Stimulated activated CD4-positive, alpha-beta T cell treated with anti-CD3 and anti-CD28 coated beads, Interleukin-4, amount 100 ng/mL, for 1 hour (primary cell): ENCODE data around the gene SACS.
"Not testable (repeated sequence)": the region's sequence is repeated elsewhere in the genome, so short reads cannot be mapped to it uniquely, and the experiment has no call there.

Experiments
- DNase-seq: peaks from one replicate; pipeline ENCODE4 v3.0.0-alpha.2; 2020

The SACS gene

DNA sequence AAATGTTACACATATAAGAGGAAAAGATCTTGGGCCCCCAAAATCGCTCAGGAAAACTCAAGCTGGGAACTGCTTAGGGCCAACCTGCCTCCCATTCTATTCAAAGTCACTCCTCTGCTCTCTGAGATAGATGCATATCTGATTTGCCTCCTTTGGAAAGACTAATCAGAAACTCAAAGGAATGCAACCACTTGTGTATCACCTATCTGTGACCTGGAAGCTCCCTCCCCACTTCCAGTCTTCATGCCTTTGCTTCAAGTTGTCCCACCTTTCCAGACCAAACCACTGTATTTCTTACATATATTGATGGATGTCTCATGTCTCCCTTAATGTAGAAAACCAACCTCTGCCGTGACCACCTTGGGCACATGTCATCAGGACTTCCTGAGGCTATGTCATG is 32.3 kb downstream of the SACS start:
- DNase-seq = not testable (repeated sequence)

DNA sequence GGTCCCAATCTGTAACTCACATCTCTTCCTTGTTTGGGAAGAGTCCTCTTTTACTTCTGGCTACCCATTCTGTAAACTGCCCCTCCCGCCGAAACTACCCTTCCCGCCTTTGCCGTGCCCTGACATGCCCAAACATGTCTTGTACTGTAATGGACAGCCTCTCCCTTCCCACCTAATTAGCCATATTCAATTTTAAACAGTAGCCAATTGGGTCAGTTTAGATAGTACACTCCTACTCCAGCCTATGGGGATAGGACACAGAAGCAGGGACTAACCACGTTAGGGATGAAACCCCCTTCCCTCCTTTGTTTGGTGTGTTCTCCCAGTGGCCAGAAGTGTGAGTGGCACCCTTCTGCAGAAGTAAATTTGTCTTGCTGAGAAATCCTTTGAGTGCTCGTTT is 34.2 kb downstream of the SACS start:
- no peak for DNase-seq

DNA sequence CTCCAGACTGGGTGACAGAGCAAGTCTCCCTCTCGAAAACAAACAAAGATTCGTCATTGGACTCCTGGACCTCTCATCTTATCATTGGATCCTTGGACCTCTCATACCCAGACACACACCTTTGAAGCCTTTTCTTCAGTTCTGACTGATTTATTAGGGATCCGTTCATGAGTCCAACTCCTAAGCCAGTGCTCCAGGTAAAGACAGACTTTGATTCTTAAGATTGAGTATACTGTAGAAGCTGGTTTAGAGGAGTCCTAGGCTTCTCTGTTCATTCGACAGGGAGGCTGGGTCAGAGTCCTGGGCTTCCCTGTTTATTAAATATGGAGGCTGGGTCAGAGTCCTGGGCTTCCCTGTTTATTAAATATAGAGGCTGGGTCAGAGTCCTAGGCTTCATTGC is 38.7 kb downstream of the SACS start:
- DNase-seq = no peak

DNA sequence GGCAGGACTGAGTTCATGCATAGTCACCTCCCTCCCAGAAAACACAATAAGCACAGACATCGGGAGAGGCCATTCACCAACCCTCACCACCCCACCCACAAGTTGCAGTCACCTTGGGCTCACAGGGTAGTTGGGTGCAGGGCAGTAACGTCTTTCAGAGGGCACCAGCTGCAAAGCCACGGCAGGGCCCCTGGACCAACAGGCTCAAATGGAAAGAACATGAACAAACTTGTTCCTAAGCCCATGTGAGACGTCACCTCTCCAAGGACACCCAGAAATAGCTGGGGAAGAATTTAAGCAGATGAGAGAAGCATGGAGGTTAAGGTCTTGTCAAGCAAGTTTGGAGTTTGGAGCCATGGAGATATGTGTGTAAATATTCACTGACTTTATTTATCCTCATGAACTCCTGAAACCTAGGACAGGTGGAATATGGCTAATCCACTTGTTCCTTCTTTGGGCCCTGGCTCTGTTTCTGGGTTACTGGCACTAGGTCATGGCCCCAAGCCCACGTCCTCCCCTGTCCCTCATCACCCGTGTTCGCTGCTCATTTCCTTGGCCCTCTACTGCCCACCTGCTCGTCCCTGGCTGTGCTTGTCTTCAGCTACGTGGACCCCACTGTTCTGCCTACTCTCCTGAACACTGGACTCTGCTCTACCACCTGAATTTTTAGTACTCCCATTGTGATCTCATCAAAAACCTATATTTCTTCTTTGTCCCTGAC is 40.4 kb downstream of the SACS start:
- no peak for DNase-seq

DNA sequence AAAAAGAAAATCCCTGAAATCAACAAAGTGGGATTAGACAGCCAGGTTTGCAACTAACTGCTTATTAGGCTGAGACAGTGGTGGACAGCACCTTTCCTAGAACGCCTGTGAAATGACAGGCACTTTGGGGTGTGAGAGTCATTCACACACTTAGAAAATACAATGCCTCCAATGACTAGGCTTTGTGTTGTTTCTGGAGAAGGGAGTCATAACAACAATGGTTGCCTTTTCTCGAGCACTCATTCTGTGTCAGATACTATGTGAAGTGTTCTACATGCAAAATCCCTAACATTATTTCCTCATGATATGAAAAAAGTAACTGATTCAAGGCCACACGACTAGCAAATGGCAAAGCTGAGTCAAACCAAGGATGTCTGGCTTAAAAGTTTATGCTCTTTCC is 41.2 kb downstream of the SACS start:
- DNase-seq = no peak

DNA sequence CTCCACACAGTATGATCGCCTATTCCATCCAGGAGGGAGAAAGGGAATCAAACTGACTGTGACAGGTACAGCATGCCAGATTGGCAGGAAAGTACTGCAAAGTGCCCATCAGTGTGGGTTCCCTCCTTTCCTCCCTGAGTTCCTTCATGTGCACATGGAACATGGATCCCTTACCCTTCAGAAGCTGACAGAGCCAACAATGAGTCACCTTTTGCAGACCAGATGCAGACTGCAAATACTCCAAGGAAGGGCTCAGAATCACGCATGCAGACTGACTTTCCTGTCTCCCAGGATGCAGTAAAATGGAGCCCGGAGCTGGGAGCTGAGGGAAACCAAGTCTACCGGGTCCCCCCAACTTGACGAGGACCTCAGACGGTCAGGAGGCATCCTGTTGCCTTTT is 41.8 kb downstream of the SACS start:
- DNase-seq = no peak

DNA sequence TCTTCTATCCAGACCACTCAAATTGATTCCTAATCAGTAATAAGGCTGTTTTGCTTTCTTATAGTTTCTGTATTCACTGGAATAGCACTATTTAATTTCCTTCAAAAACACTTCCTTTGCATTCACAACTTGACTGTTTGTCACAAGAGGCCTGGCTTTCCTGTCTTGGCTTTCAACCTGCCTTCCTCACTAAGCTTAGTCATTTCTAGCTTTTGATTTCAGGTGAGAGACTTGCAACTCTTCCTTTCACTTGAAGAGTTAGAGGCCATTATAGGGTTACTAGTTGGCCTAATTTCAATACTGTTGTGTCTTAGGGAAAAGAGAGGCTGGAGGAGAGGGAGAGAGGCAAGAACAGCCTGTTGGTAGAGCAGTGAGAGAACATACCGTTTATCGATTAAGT is 47.0 kb downstream of the SACS start:
- DNase-seq = no peak

DNA sequence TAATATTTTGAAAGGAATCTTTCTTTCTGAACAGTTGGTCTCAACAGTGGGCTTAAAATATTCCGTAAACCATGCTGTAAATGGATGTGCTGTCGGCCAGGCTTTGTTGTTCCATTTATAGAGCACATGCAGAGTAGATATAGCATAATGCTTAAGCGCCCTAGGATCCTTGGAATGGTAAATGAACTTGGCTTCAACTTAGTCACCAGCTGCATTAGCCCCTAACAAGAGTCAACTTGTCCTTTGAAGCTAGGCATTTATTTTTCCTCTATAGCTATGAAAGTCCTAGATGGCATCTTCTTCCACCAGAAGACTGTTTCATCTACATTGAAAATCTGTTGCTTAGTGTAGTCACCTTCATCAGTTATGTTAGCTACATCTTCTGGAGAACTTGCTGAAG is 47.6 kb downstream of the SACS start:
- no peak for DNase-seq

DNA sequence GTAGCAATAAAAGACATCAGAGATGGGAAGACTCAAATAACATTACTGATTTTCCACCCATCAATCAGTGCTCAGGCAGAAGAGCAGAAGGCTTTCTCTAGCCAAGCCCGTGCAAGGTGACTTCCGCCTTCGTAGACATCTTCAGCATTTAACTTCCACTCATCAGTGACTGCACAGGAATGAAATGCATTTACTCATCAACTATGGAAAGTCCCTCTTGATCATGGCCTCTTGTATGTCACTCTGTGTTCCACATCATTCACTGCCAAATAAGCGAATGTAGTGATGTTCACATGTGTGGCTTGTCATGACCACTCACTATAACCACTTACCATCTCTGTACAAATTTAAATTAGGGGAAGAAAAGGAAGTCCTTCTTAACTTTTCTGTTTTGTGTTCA is 49.4 kb downstream of the SACS start:
- peak; percentile 26 for DNase-seq

DNA sequence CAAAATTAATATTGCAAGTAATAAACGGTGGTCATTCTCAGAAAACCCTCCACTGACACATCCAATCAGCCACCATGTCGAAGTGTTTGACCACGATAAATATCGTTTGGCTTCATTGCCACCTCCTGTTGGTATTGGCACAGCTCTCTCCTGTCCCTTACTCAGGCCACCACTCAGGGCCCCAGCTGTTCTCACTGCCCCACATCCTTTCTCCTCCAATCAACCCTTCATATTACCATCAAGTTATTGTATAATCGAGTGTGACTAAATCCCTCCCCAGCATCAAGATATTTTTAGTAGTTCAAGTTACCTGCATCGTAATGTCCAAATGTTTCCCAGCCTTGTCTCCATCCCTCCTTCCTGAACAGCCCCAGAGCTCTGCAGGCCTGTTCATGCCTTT is 50.4 kb downstream of the SACS start:
- no peak for DNase-seq

DNA sequence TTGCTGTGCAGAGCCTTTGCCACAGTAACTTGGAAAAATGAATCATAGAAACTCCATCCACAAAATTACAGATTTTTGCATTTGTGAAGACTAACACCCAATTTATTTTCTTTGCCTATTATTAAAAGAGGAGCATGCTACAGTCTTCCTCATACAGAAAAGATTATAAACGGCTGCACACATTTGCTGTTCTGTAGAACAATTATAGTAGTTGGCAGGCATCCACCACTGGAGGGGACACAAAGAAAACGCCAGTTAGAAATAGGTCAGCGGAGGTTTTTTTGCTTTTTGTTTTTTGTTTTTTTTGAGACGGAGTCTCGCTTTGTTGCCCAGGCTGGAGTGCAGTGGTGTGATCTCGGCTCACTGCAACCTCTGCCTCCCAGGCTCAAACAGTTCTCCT is 51.6 kb downstream of the SACS start:
- DNase-seq = no peak

DNA sequence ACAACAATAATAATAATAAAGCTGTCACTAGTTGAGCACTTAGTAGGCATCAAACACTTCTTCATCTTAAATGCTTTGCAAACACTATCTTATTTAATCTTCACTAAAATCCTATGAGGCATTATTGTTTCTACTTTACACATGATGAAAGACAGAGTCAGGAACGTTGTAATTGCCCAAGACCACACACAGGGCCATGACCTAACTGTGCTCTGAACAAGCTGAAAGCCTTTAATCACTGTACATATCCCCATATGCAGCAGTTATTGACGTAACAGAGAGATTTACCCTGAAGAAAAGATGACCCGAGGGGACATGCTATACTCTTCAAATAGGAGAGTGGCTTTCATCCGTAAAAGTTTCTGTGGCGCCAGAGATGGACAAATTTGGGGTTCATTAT is 53.0 kb downstream of the SACS start:
- DNase-seq = no peak

DNA sequence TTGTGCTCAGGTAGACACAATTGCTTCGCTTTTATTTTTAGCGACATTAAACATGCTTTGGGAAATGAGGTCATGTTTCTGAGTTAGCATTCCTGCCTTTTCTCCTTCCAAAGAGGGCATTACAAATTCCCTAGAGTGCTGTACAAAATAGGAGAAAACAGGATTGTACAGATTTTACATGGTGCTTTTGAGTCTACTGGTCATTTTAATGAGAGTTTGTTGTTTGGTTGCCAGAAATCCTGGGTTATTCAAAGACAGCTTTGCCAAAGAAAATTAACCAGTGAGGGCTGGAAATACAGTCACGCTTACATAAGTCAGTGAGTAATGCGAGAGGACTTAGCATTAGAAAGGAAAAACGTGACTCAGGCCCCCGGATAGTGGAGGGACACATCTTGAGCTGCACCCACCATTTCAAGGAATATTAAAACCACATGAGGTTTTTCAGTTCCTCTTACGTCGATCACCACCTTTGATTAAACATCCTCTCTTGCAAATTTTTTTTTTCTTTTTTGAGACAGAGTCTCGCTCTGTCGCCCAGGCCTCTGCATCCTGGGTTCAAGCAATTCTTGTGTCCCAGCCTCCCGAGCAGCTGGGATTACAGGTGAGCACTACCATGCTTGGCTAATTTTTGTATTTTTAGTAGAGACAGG is 55.4 kb downstream of the SACS start:
- peak; percentile 50 for DNase-seq

DNA sequence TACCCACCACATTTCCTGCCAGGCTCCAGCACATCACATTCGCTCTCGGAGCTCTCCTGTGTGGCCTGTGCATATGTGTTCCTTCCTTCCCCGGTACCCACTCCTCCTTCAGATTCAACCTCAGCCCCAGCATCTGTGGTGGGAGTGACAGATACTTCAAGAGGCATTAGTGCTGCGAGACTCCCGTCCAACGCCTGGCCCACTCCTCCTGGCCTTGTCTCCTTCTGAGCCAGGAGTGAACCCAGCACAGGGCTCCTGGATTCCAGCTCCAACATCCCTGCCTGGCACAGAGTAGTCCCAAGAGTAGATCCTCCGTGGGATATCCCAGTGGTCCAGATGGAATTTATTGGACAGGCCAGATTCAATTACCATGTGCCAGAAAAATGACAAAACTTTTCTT is 55.9 kb downstream of the SACS start:
- no peak for DNase-seq

DNA sequence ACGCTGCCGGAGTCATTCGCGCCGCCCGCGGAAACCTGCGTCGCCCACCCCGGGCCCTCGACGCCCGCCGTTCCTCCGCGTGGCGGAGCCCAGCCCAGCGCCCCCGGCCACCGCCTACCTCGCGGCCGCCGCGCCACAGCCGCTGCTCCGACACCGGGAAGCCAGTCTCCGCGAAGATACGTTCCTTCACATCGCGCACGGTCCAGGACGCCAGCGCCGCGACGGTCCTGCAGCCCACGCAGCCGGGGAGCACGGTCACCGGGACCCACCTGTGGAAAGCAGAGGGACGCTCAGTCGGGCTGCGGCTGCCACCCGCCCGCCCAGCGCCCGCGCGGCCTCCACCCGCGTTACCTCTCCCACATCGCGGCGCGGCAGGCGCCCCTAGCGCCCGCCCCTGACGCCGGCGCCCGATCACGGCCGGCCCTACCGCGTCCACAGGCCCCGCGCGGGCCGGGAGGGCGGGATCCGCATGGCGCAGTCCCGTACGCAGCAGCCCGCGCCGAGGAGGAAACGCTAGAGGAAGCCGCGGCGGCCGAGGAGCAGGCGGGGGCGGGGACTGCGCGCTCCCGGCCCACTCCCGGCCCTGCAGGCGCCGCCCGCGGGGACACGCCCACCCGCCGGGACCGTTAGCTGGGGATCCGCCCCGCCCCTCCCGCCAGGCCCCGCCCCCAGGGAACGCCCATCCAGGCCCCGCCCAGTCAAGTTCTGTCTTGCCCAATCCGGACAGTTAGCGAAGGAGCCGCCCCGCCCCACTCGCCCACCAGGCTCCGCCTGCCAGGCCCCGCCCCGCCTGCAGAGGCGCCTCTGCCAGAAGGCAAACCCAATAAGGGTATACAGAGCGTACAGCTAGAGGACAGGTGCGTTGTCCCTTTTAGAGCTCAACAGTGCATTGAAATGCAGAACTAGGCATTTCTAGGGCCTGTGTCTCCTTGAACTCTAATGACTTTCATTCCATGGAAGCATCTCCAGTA is 58.2 kb downstream of the SACS start:
- peak; percentile 98 for DNase-seq

DNA sequence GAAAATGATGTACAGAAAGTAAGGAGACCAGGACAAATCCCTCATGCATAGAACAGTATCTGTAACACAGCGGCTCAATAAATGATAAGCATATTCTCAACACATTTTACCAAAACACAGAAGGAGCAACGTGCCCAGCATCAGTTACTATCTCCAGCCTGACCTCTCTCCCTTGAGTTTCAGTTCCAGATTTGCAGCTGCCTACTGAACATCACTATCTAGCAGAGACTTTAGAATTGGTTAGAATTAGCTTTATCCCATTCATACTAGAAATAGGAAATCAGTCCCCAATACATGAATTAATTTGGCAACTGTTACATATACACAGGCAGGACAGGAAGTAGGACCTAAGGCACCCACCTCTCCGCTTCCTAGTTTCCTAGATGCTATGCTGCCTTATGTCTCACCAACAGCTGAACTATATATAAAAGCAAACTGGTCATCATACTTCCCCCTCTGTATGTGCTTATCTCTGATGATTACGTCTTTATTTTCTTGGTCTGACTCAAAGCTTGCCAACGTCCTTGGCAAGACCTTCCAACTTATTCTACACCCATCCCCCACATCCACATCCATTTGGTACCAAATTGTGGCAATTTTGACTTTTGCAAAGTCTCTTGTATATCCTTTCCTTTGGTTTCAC is 61.1 kb downstream of the SACS start:
- no peak for DNase-seq

DNA sequence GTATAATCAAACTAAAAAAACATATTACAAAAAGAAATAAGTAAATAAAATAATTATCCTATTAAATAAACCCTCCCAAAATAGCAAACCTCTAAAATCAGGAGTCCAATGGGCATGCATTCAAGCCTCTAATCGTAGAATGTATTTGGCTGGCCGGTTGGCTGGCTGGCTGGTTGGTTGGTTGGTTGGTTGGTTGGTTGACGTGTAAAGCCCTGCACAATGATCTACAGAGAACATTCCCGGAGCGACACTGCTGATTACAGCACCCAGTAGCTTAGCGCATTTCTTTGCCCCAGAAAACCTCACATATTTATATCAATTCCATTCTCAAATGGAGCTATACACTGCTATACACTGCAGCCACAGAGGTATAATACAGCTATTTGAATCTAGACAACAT is 65.6 kb downstream of the SACS start:
- no peak for DNase-seq

DNA sequence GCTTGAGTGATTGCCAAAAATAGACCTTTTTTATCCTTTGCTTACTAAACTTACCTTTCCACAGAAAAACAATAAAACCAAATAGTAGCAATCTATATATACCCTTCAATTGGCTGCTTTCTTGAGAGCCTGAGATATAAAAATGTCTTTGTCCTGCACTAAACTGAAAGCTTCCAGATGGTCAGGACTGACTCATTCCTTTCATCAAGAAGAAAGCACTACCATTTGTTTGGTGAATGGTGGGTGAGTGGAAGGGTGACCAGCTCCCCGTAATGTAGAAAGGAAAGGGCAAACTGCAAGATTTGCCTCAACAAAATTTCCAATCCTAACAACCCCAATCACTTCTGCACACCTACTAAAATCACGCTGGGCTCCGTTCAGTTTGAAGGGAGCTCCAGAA is 67.8 kb downstream of the SACS start:
- no peak for DNase-seq

DNA sequence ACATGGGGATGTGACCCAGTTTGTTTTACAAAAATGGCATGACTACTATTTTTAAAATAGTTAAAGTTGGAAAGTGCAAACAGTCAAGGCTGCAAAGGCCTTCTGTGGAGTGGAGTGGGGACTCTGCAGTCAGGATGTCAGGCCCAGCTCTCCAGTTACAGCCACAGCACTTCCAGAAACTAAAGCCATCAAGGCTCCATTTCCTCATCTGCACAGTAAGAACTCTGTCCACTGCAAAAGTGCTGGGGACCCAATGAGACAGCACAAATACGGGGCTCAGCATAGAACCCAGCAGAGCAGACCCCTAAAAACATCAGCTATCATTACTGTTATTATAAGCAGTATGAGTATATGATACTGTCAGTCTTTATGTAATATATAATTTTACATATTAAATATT is 73.6 kb downstream of the SACS start:
- no peak for DNase-seq

DNA sequence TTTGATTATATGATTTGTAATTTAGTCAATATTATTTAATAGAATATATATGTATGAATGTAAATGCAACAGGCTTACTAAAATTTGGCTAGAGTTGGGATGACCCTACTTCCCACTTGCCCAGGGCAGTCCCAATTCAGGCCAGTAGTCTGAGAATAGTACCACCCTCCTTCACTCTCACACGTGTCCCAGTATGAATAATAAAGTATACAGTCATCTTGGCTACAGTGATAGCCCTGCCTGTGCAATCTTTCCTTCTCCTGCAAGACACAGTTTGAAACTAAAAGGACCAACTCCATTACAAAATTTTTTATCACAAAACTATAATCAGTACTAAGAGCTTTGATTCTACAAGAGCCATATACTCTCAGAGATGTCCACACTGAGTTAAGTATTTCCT is 76.2 kb downstream of the SACS start:
- no peak for DNase-seq

DNA sequence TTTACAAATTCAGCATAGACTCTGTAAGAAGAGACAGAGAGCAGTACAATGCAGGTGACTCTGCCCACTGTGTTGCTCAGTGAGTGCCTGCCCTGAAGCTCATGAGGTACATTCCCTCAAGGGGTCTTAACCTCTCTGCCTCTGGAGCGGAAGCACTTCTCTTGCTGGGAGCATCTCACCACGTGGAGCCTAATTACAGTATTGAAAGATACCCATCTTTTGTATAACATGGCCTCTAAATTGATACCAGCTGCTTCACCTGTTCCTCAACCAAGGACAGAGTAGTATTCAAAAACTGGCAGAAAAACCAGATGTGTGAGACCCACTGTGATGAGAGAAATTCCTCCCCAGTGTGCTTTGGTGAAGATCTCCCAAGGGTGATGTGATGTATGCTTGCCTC is 77.1 kb downstream of the SACS start:
- DNase-seq = no peak

DNA sequence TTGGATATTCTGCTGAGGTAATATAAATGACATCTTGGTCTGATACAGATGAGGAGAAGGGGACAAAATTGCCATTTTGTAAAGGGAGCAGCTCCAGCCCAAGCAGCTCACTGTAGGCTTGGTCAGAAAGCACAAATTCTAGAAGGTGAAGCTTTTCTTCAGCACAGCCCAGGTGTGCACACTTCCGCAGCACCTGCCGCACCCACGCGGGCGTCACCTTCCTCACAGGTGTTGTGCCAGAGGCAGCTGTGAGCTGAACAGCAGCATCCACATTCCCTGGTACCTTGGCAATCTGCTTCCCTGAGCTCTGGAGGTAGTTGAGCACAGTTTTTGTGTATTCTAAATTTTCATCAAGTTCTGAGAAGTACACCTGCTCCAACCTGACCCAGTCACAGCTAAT is 79.0 kb downstream of the SACS start:
- no peak for DNase-seq

DNA sequence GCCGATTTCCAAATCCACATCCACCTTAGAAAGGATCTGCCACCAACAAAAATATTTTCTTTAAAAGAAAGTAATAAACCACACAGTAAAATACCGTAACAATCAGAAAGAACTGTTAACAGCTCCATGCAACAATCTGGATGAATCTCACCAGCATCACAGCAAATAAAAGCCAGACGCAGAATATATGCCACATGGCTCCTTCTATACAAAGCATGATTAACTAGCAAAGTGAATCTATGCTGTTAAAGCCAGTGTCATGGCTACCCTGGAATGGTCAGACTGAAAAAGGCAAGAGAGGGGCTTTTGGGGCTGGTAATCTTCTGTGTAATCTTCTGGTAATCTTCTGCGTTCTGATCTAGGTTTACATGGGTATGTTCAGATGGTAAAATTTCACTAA is 81.3 kb downstream of the SACS start:
- DNase-seq = no peak
